HG03159 (cell line): ENCODE measurements around the gene CABYR.

Source experiments
- ATAC-seq: cut with Tn5 transposase; IDR thresholded peaks from one replicate; pipeline ENCODE4 v1.9.1; 2021; ENCODE audit warnings: mild to moderate bottlenecking, moderate library complexity; ENCODE audit not compliant: unreplicated experiment

CABYR gene

DNA sequence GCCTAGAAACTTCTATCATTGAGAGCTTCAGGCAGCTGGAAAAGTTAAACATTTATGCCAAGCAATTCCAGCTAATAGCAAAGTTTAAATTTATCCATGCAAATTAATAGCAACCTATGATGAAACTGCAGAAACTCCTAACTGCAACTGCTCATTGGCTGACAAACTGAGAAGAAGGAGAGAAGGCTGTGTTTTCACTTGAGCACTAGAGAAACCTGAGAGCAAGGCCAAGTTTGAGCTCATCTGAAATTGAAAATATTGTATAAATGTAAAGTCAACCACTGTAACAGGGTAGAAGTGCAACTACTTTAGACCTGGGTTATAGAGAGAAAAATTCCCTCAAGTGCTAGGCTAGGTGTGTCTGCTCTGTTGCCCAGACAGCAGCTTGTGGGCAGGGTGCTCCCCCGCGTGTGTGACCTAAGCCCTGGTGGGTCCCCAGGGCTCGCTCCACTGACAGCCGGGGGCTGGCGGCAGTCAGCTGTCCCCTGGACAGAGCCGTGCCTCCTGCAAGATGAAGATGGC, 50.2 kb downstream of the CABYR start:
- peak; percentile 68 for ATAC-seq

DNA sequence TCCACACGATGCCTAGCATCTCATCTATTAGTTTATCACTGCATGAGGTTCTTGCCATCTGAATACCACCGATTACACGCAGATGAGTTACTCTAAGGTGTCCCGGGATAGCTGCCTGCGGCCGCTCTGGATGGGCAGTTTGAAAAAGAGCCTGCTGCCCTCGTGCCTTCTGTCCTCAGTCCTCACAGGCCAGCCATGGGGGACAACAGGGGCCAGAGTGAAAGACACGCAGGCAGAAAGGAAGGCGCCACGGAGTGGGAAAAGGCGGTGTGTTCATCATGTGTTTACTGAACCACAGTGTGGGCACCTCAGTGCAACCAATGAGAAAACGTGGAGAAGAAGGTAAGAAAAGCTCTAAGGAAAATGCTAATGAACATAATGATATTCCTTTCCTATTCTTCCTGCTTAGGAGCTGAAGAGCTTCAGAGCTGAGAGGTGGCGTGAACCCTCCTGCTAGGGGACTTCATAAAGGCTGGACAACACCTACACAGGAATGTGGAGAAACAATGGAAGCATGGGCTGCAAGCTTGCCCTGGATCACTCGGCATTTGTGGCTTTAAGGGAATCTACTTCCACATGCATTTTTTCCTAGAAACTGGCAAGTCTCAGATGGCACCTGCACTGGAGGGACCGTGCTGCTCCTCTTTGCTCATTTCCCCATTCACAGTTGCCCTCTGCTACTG, 50.9 kb downstream of the CABYR start:
- no peak for ATAC-seq

DNA sequence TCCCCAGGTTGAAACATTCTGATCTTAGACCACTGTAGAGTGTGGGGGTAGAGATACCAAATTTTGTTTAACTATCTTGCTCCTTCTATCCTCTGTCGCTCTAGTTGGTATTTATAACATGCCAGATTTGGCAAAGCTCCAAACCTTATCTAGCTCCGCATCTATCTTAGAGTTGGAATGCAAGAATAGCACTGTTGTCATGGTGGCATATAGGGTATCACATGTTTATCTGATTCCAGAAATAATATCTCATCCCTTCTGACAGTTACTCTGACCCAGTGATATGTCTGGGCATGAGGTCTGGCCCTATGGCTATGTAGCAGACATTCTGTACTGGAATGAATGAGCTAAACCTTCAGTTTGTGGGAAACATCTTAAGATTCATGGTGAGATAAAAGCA, 51.7 kb downstream of the CABYR start:
- no peak for ATAC-seq

DNA sequence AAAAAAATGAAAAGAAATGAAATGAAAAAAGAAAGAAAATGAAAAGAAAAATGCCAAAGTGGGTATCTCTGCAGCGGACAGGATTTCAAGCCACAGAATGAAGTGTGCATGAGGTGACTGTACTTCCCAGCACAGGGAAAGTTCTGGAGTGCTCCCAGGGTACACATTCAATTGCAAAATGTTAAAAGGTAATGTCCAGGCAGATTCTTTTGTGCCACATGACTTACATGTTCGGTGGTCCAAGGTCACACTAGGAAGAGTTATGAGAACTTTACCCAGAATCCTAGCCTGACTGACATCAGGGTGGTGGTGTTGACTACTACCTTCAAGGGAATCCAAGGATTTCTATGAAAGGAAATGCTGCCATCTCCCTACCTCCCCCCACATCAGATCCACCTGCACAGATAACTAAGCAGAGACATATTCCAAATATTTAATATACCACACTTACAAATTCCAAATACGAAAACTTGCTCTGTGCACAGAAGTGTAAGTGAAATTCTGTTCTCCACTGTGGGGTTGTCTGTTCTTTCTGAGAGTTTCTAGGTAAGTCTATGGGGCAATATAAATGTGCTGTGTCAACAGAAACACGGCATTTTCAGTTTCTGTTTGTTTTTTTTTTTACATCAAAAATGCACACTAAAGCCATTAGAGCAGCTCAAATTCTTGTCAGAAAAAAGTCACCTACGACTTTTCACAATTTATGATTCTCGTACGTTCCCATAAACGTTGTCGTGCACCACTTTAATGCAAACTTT, 56.6 kb downstream of the CABYR start:
- no peak for ATAC-seq

DNA sequence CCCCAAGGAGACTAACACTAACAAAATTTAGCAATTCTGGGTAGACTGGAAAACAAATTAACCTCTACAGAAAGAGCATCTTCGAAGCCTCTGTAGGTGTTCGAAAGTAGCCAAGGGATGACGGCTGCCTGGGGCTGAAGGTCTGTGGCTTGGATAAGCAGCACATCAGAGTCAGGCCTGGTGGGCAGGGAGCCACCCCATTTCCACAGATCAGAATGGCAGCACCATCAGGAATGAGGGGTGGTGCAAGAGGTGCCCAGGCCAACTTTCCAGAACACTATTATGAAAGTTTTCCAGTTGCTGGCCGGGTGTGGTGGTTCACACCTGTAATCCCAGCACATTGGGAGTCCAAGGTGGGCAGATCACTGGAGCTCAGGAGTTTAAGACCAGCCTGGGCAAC, 57.9 kb downstream of the CABYR start:
- no peak for ATAC-seq

DNA sequence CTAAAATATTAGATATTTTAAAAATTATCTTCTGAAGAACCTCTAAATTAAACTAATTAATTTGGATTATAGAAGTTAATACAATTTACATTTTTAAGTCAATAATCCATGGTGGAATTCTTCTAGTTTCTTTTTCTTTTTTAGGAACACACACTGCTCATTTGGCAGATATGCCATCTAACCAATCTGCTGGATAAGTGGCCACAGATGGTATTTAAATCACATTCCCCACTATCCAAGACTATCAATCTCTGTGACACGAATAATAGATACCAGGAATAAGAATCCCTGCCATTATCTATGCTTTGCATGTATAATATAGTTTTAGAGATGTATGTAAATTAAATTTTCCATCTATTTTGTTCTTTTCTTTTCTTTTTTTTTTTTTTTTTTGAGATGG, 58.5 kb downstream of the CABYR start:
- no peak for ATAC-seq

DNA sequence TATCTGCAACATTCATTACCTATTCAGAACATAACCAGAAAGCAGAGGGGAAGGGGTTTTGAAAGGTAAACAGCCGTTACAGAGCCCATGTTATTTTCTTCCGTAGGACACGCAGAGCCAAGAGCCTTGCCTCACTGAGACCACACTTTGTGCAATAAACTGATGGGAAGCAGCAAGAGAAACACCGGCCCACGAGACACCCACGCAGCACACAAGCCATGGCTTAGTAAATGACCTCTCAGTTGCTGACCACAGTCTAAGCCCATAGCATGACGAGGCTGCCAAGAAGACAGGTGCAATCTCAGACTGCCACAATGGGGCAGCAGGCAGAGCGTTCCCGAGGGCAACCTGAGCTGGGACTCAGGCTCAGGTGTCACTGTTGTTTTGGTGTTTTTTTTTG, 59.6 kb downstream of the CABYR start:
- ATAC-seq, result no peak

DNA sequence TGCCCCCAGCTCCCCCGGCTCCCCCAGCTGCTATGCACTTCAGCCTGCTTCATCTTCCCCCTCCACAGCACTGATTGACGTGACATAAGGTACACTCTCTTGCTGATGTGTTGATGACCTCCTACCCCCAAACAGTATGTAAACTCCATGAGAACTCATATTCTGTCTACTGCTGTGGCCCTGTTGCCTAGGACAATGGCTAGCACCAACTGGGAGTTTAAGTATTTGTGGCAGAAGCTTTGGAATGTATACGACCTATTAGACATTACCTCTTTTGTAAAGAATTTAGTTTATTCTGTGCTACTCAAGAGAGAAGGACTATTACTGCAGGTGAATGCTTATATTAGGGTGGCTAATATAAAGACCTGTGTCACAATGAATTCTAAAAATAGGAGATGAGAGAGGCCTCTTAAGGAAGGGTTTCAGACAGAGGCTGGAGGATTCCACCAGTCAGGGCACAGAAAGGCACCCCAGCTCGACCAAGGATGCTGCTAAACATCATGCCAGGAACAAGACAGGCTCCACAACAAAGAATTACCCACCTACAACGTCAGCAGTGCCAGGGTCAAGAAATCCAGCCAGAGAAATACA, 60.6 kb downstream of the CABYR start:
- ATAC-seq, result no peak

DNA sequence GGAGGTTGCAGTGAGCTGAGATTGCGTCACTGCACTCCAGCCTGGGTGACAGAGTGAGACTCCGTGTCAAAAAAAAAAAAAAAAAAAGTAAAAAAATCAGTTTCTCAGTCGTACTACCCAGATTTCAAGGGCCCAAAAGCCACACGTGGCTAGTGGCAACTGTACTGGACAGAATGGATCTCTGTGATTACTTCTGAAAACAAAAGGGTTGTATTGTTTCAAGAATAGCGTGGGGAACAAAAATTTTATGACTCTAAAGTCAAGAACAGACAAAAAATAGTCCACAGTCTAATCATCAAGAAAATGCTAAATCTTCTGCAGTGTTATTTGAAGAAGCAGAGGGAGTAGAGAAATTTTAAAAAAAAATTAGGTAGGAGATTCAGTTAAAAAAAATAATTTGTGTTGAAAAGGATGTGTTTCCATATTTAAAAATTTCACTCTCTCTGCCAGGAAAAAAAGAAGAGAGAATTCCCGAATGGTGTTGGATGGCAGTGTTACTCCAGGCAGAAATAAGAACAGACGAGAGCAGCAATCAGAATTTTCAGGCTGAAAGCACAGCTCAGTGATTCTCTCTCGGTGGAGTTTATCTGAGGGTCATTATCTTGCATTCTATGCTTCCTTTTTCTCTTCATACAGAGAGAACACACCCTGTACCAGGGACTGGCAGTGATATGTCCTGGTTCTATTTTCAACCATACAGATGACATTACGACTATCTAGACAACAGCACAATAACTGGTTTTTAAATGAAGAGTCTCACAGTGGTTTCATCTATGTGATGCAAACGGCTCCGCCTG, 61.8 kb downstream of the CABYR start:
- no peak for ATAC-seq

DNA sequence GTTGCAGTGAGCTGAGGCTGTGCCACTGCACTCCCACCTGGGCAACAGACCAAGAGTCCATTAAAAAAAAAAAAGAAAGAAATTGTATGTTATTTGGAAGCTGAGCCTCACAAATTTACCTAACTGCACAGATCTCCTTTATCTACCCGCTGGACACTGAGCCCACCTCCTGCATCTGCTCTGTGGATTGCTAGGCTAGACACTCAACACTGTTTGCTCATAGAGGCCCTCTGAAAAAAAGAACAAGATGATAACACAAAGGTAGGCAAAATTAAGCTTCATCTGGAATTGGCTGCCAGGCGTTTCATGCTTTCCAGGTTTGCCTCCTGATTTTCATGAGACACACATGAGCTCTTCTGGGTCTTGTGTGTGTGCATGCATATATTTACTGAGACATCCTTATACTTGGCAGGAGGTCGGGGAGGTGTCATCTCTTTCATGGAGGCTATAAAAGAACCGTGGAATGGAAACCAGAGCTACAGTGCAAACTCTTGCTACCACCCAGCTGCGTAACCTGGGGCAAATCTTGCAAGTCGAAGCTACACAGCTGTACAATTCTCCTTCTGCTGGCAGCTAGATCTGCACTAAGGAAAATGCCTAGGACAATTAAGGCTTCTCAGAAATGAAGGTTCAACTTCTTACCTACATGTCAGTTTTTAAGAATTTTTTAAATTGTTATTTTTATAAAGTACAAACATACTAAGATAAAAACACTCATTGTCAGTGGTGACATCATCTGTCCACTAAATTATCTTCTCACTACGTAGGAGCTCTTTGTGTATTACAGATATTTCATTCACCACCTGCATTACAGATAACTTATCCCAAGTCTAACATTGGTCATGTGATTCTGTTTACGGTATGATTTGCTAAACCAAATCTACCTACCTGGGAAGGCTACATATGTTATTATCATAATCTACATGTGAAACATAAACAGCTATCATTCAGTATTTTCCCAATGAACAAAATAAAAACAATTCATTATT, 63.1 kb downstream of the CABYR start:
- ATAC-seq, result no peak

DNA sequence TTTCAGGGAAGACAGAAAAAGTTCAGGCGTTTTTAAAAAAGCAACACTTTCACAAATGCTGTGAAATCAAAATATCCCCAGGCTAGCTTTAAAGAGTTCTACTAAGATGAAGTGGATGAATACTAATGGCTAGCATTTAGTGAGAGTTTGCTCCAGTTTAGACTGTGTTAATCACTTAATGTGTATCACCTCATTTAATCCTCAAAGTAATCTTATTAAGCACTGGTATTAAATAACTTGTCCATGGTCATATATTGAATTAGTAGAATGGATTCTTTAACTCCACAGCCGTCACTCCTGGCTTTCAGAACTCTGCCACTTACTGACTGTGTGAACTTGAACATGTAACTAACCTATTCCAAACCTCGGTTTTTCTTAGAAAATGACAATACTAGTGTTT, 66.0 kb downstream of the CABYR start:
- no peak for ATAC-seq

DNA sequence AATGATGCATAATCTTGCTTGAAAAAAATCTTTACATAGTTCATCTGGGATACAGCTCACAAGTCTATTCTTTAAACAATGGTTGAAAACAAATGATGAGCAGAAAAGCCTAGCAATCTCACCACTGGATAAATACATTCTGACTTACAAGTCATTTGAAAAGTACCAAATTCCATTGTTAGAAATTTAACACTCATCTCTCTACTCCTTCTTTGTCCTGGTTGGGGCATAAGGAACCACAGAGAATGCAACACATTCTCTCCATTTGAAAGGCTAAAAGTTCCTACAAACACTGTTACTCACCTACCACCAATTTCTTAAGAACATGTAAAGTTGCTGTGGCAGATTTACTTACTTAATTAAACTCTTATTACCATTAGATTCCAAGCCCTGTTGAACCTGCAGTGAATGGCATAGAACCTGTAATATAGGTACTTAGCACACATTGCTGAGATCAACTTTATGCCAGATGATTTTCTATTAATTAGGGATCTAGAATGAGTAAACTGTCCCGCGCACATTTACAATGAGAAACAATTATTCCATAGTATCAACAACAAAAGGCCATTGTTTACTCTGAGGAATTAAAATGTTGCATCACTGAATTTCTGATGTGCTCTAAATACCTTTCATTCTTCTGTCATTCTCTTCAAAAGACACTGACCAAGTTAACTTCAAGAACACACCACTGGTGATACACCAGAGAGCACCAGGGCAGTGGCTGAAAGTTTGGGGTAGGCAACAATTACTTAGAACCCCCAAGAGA, 69.6 kb downstream of the CABYR start:
- no peak for ATAC-seq

DNA sequence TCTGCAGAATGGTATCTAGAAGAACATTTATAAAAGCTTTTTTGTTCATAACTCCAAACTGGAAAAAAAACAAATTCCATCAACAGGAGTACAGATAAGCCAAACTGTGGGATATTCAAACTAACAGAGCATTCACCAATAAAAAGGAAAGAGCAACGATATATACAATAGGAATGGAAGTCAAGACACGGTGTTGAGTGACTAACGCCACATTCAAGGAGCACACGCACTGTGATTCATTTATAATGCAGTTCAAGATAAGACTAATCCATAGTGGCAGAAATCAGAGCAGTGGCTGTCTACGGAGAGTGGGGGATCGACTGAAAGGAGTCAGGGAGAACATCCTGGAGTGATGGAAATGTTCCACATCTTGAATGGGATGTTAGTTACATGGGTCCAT, 70.7 kb downstream of the CABYR start:
- no peak for ATAC-seq
